HL-60/S4 (cell line): Measurements from ENCODE around the gene TMEM35A.
"Not testable (repeated sequence)": the region's sequence is repeated elsewhere in the genome, so short reads cannot be mapped to it uniquely, and the experiment has no call there.

Experiments used
- in situ Hi-C: fragments of 300-500 bp; cut with MboI; formaldehyde crosslinking; loops from 2 replicates; pipeline ENCODE4 v1.14.3; 2022; ENCODE audit warnings: low sequenced_read_pairs

TMEM35A gene, protein sequence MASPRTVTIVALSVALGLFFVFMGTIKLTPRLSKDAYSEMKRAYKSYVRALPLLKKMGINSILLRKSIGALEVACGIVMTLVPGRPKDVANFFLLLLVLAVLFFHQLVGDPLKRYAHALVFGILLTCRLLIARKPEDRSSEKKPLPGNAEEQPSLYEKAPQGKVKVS

DNA sequence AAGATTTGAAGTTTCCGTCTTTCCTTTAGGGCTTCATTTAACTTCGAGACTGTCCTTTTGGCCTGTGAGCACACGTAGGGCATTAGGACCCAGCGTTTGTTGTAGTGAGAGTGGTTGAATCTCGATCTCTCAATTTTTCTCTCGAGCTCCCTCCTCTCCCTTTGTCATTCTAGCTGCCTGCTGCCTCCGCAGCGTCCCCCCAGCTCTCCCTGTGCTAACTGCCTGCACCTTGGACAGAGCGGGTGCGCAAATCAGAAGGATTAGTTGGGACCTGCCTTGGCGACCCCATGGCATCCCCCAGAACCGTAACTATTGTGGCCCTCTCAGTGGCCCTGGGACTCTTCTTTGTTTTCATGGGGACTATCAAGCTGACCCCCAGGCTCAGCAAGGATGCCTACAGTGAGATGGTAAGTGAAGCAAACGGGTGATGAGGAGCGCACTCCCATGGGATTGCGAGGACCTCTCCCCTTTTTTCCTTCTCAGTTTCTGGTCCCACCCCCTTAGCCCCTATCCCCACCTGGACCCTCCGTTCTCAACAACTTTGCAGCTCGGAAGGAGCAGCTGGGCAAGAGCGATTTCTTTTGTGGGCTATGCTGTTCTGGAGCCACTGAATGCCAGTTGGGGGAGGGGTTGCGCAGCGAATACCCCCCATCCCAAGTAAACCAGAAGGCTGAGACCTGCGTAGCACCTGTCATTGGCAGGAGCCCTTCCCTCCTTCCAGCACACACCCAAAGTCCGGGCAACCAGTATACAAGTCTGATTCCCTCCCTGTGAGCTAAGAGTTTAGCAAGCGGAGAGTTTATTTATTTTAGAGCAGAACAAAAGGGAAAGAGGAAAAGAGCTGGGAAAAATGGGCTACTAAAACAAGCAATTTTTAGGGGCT, at the start of gene TMEM35A:
Gene TMEM35A (plus strand): TSS at position 164 of the 883 bp plus-strand sequence. CDS start 124 bp downstream, at position 288.
- in situ Hi-C loops: no loop called here

GRCh38 chrX:101029665-101030064, 49.0 kb upstream of the TMEM35A start:
- in situ Hi-C loops: no loop called here

DNA sequence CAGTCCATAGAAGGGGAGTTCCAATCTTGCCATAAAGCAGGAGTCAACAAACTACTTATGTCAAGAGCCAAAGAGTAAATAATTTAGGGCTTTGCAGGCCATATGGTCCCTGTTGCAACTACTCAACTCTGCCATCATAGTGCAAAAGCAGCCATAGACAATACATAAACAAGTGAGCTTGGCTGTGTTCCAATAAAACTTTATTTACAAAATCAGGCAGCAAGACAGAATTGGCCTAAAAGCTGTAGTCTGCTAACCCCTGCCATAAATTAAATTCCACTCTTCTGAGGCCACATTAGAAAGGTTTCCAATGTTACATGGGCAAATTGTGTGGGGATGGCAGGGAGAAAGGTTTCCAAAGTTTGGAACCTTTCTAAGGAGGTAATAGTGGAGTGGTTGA, 41.4 kb upstream of the TMEM35A start:
- in situ Hi-C loops: no loop called here

GRCh38 chrX:101040197-101040596, 38.5 kb upstream of the TMEM35A start:
- in situ Hi-C loops: no loop called here

GRCh38 chrX:101051153-101051548, 27.5 kb upstream of the TMEM35A start:
- in situ Hi-C loops: no loop called here

DNA sequence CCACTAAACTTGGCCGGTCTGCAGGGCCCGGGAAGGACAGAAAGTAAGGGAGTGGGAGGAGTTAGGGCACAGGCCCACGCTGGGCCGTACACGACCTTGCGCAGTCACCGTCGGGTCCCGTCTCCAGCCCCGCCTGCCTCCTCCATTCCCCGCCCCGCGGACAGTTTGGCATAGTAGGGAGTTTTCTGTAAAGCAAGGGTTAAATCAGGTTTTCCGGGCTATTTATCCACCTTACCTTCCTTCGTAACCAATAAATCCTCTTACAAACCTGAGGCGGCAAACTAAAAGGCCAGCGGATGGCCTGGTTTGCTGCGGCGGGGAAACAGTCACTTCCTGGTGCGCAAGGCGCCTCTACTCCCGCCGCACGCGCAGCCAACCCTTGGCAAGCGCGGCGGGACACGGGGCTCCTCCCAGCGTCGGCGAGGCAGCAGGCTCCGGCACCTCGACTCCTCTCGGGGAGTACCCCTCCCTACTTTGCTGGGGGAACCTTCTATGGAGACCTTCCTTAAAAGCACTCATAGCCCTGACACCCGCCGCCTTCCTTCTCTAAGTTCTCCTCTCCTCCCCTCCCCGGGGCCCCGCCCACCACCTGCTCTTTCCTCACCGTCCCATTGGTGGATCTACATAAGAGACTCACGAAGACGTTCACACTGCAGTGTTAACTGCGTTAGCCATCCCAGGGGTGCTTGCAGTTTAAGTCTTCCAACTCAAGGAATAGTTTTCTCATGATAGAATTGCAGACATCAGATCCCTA, 27.0 kb upstream of the TMEM35A start, which contains the start of gene TRMT2B:
Gene TRMT2B (minus strand): TSS at position 563 of the 754 bp plus-strand sequence. CDS start 9,822 bp downstream, outside the sequence.
- in situ Hi-C loops: no loop called here

- in situ Hi-C loops: not testable (repeated sequence)
These were observed 22.1 kb upstream of the TMEM35A start for GRCh38 chrX:101056551-101056950.

DNA sequence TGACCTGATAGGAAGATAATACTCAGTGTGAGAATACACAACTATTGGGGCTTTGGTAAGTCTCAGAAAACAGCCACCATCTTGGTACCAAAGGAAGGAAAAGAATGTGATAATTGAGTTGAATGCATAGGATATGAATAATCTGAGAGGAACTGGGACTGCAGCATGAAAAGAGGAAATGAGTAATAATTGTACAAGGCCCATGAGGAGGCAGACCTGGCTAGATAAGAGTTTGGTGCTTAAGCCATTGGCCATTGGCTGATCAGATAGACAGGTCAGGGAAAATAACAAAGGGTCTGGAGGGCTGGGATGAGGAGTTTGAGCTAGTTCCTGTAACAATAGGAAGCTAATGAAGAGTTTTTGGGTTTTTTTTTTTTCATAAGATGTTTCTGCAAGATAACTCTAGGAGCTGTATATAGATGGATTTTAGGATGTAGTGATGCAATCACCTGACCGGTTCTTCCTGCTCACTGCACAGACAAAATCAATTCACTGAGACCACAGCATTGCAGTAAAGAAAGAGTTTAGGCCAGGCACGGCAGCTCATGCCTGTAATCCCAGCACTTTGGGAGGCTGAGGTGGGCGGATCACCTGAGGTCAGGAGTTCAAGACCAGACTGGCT, 21.5 kb upstream of the TMEM35A start:
- in situ Hi-C loops: no loop called here

- in situ Hi-C loops: no loop called here
These were observed 16.5 kb upstream of the TMEM35A start for GRCh38 chrX:101062176-101062575.

GRCh38 chrX:101071582-101071981, 7.1 kb upstream of the TMEM35A start:
- in situ Hi-C loops: no loop called here

GRCh38 chrX:101079736-101080270, 1.1 kb downstream of the TMEM35A start:
- in situ Hi-C loops: no loop called here

DNA sequence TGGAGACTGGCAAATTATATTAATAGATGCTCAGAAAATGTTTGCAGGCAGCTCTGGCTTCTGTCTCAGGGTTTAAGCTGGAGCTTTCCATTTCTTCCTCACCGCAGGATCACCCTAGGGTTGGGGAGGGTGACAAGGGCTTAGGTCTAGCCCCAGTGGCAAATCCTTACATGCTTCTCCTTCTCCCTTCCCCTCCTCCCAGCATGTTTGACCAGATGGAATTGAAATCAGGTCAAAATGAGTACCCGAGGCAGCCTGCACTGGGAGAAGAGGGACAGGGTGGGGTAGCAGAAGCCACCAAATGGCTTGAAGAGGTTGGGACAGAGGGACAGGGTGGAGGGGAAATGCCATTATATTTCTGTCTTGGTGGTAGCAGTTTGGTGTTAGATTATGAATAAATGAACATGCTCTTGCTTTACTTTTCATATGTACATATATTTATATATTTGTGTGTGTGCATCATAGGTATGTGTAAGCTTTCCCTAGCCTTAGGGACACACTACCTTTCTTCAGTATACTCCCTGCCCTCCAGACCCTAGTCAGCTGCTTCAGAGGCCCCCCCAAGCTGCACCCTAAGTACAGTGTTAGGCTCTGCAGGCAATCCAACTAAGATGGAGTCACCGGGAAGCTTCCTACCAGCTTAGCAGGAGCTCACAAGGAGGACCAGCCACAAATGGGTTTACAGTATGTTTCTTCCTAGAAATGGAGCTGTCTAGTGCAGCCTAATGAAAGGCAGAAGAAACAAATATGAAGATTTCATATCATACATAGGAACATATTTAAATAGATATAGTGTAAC, 1.8 kb downstream of the TMEM35A start:
- in situ Hi-C loops: no loop called here

GRCh38 chrX:101081231-101081630, 2.6 kb downstream of the TMEM35A start:
- in situ Hi-C loops: no loop called here

DNA sequence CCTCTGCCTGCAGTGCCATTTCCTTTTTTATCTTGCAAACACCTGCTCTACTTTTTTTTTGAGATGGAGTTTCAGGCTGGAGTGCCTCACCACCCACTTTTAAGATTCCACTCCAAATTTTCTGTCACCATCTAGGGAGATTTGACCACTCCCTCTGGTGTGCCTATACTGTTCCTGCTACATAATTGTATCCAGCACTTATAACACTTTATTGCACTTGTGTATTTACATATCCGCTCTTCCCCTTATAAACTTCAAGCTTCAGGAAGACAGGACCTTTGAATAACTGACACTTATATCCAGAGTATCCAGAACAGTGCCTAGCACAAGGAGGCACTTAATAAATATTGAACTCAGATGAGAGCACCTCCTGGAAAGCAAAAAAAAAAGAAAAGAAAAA, 13.1 kb downstream of the TMEM35A start:
- in situ Hi-C loops: no loop called here

GRCh38 chrX:101097546-101098453, 19.1 kb downstream of the TMEM35A start, which contains the start of gene CENPI:
CENPI (plus strand) TSS chrX:101098204; CDS start chrX:101101071, 2,867 bp downstream.
- in situ Hi-C loops: no loop called here

- in situ Hi-C loops: no loop called here
These were observed 29.6 kb downstream of the TMEM35A start for GRCh38 chrX:101108284-101108683.

DNA sequence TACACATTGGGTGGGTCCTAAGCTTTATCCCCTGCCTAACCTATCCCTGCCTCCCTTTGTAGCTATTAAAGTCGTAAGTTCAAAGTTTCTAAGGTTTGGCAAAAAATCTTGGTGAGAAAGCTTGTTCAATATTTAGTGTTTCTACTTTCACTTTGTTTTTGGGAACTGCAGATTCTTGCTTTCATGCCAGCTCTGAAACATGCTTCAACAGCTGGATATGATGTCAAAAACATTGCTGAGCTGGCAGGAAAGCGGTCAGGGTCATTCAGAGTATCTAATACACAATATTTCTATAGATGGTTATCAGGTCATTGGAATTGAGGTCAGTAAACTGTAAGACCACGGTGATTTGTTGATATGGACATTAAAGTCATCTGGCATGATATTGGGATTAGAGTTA, 39.0 kb downstream of the TMEM35A start:
- in situ Hi-C loops: no loop called here

- in situ Hi-C loops: no loop called here
These were observed 57.6 kb downstream of the TMEM35A start for GRCh38 chrX:101136235-101136634.
